ENCODE results near the gene CUEDC1. TPM values are rescaled to one million over a fixed set of nuclear protein-coding genes. Genes with fewer than 3 reads are reported as not detected.

CUEDC1 gene
- total and polyA plus RNA-seq, 2 experiments from 2014 or later, result 11.1 to 13.6 TPM

- Histone ChIP-seq H3K4me1 (ENCODE audit: insufficient read depth) (peaks cover 71% of the 10 kb centered on the region), H3K27ac (peak overlapping the region; percentile 97), H3K79me2 (ENCODE audit: insufficient read depth) (0 out of 2 replicates have a peak, but pooled peaks cover 1% of the 10 kb centered on the region), H3F3A (ENCODE audit: insufficient read depth) (peaks cover 44% of the 10 kb centered on the region), H3K27me3 (replicated peaks; ENCODE audit: insufficient read depth) (no peaks in the 10 kb centered on the region), H2AFZ (no peak overlapping the region), H3K9me3 (ENCODE audit: low read depth) (no peaks in the 10 kb centered on the region), H3K9ac (peak overlapping the region; percentile 84), H3K36me3 (ENCODE audit: low read depth) (no peaks in the 10 kb centered on the region), H3K9me2 (ENCODE audit: insufficient read depth) (no peaks in the 10 kb centered on the region), H3K4me2 (ENCODE audit: unreplicated experiment) (peak overlapping the region; percentile 88), H4K20me1 (ENCODE audit: insufficient read depth) (no peaks in the 10 kb centered on the region), H3K4me3 (peak overlapping the region; percentile 53)
- TF ChIP-seq EZH2 (IDR thresholded peaks at IDR 0.05; ENCODE audit: insufficient read depth, poor library complexity, severe bottlenecking) (no peak), EZH2phosphoT487 (IDR thresholded peaks at IDR 0.05; ENCODE audit: insufficient read depth, low read depth) (no peak)
- DNase-seq, result peak; percentile 98
- 18 to 20% methylated on average over 10 of the region's 10 CpGs for WGBS, 2 experiments (ENCODE audit: low coverage in 1 of 2, low lambda C conversion rate in 2 of 2, missing lambda C conversion rate in 2 of 2)
- in situ Hi-C loops (cut with MboI), result no loop called here
These were observed 79.8 kb downstream of the CUEDC1 start for GRCh38 chr17:57875290-57876022.

GRCh38 chr17:57874434-57875289 lies 80.5 kb downstream of the CUEDC1 start:
- no peaks in the 10 kb centered on the region for H3K79me2 ChIP-seq (ENCODE audit: insufficient read depth)
- no peak overlapping the region for H2AFZ ChIP-seq
- 5 to 7% methylated on average over 24 to 33 of the region's 33 CpGs for WGBS, 2 experiments (ENCODE audit: low coverage in 1 of 2, low lambda C conversion rate in 2 of 2, missing lambda C conversion rate in 2 of 2)
- peak overlapping the region; percentile 84 for H3K9ac ChIP-seq
- peak overlapping the region; percentile 97 for H3K27ac ChIP-seq
- DNase-seq, result peak; percentile 98
- H3K27me3 ChIP-seq (replicated peaks; ENCODE audit: insufficient read depth), result no peaks in the 10 kb centered on the region
- in situ Hi-C loops (cut with MboI), result no loop called here
- H3K4me3 ChIP-seq, result peak overlapping the region; percentile 53
- TF ChIP-seq EZH2 (IDR thresholded peaks at IDR 0.05; ENCODE audit: insufficient read depth, poor library complexity, severe bottlenecking) (no peak), EZH2phosphoT487 (IDR thresholded peaks at IDR 0.05; ENCODE audit: insufficient read depth, low read depth) (no peak)
- peaks cover 71% of the 10 kb centered on the region for H3K4me1 ChIP-seq (ENCODE audit: insufficient read depth)
- H3K9me2 ChIP-seq (ENCODE audit: insufficient read depth), result no peaks in the 10 kb centered on the region
- H3K36me3 ChIP-seq (ENCODE audit: low read depth), result no peaks in the 10 kb centered on the region
- peaks cover 43% of the 10 kb centered on the region for H3F3A ChIP-seq (ENCODE audit: insufficient read depth)
- H3K9me3 ChIP-seq (ENCODE audit: low read depth), result no peaks in the 10 kb centered on the region
- H3K4me2 ChIP-seq (ENCODE audit: unreplicated experiment), result peak overlapping the region; percentile 88
- no peaks in the 10 kb centered on the region for H4K20me1 ChIP-seq (ENCODE audit: insufficient read depth)

DNA sequence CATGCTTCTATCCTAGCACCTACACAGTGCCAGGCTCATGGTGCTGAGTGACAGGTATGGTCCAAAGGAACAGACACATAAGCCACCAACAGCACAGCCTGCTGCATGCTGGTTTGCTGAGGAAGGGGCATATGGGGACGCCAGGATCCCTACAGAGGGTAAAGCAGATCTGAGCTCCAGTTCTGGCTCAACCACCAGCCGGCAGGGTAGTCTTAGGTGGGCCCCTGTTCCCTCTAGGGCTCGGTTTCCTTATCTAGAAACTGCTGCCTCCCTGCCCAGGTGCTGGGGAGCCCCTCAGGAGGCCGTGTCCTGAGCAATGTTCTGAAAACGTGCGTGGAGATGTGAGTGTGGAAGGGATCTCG lies 81.2 kb downstream of the CUEDC1 start:
- Histone ChIP-seq H3K4me3 (0 out of 2 replicates have a peak overlapping the region, but pooled peaks have one; percentile 11), H3K4me2 (ENCODE audit: unreplicated experiment) (peak overlapping the region; percentile 88), H3K79me2 (ENCODE audit: insufficient read depth) (no peaks in the 10 kb centered on the region), H3K9me2 (ENCODE audit: insufficient read depth) (no peaks in the 10 kb centered on the region), H4K20me1 (ENCODE audit: insufficient read depth) (no peaks in the 10 kb centered on the region), H3K27me3 (replicated peaks; ENCODE audit: insufficient read depth) (no peaks in the 10 kb centered on the region), H3K4me1 (ENCODE audit: insufficient read depth) (peaks cover 71% of the 10 kb centered on the region), H3F3A (ENCODE audit: insufficient read depth) (peaks cover 43% of the 10 kb centered on the region), H3K27ac (peak overlapping the region; percentile 97), H3K9ac (peak overlapping the region; percentile 84), H2AFZ (no peak overlapping the region), H3K36me3 (ENCODE audit: low read depth) (no peaks in the 10 kb centered on the region), H3K9me3 (ENCODE audit: low read depth) (no peaks in the 10 kb centered on the region)
- no peak for TF ChIP-seq EZH2phosphoT487 (IDR thresholded peaks at IDR 0.05; ENCODE audit: insufficient read depth, low read depth)
- TF ChIP-seq EZH2 (IDR thresholded peaks at IDR 0.05; ENCODE audit: insufficient read depth, poor library complexity, severe bottlenecking), result no peak
- DNase-seq, result no peak
- in situ Hi-C loops (cut with MboI), result no loop called here
- WGBS, 2 experiments (ENCODE audit: low coverage in 1 of 2, low lambda C conversion rate in 2 of 2, missing lambda C conversion rate in 2 of 2), result 61 to 63% methylated on average over 7 of the region's 7 CpGs

- no peaks in the 10 kb centered on the region for H3K27me3 ChIP-seq (replicated peaks; ENCODE audit: insufficient read depth)
- H3K4me1 ChIP-seq (ENCODE audit: insufficient read depth), result peaks cover 71% of the 10 kb centered on the region
- DNase-seq, result no peak
- H3K9me2 ChIP-seq (ENCODE audit: insufficient read depth), result no peaks in the 10 kb centered on the region
- WGBS, 2 experiments (ENCODE audit: low coverage in 1 of 2, low lambda C conversion rate in 2 of 2, missing lambda C conversion rate in 2 of 2), result 93 to 95% methylated on average over 11 to 16 of the region's 16 CpGs
- H2AFZ ChIP-seq, result no peak overlapping the region
- peak overlapping the region; percentile 84 for H3K9ac ChIP-seq
- no peaks in the 10 kb centered on the region for H3K36me3 ChIP-seq (ENCODE audit: low read depth)
- H3K4me2 ChIP-seq (ENCODE audit: unreplicated experiment), result peak overlapping the region; percentile 88
- no peak for TF ChIP-seq EZH2phosphoT487 (IDR thresholded peaks at IDR 0.05; ENCODE audit: insufficient read depth, low read depth)
- no peaks in the 10 kb centered on the region for H3K9me3 ChIP-seq (ENCODE audit: low read depth)
- no peaks in the 10 kb centered on the region for H3K79me2 ChIP-seq (ENCODE audit: insufficient read depth)
- peaks cover 41% of the 10 kb centered on the region for H3F3A ChIP-seq (ENCODE audit: insufficient read depth)
- in situ Hi-C loops (cut with MboI), result no loop called here
- peak overlapping the region; percentile 97 for H3K27ac ChIP-seq
- no peaks in the 10 kb centered on the region for H4K20me1 ChIP-seq (ENCODE audit: insufficient read depth)
- H3K4me3 ChIP-seq, result no peak overlapping the region
These were observed 81.8 kb downstream of the CUEDC1 start for GRCh38 chr17:57873261-57874057.
